GM23338 (cell line): ENCODE data around the gene MTA1. TPM values are rescaled to one million over a fixed set of nuclear protein-coding genes. Genes with fewer than 3 reads are reported as not detected.

ENCODE experiments used
- ATAC-seq: fragments of 200-7000 bp; cut with Tn5 transposase; 3 replicates; pipeline ENCODE4 v1.9.1; 2020
- DNase-seq: peaks from one replicate; pipeline ENCODE4 v3.0.0-alpha.2; 2015; ENCODE audit warnings: low spot score
- H2AFZ ChIP-seq: fragments of 200-600 bp; sonication (generic); 2 replicates; pipeline ENCODE4 v1.8.0; 2016; ENCODE audit warnings: antibody characterized with exemption, mild to moderate bottlenecking, moderate library complexity
- H3F3A ChIP-seq: fragments of 200-600 bp; sonication (generic); replicated peaks from 2 replicates; pipeline ENCODE4 v1.8.0; 2017; ENCODE audit warnings: antibody characterized with exemption, mixed run types, low read depth
- H3K27ac ChIP-seq: fragments of 200-600 bp; sonication (generic); 2 replicates; pipeline ENCODE4 v1.6.1; 2016; ENCODE audit warnings: low read depth
- H3K27me3 ChIP-seq: fragments of 200-600 bp; sonication (generic); 2 replicates; pipeline ENCODE4 v1.8.0; 2016; ENCODE audit warnings: mild to moderate bottlenecking, mixed run types, moderate library complexity; ENCODE audit not compliant: insufficient read depth
- H3K36me3 ChIP-seq: fragments of 200-600 bp; sonication (generic); 2 replicates; pipeline ENCODE4 v1.8.0; 2016; ENCODE audit warnings: mild to moderate bottlenecking; ENCODE audit not compliant: insufficient read depth
- H3K4me1 ChIP-seq: fragments of 200-600 bp; sonication (generic); 2 replicates; pipeline ENCODE4 v1.8.0; 2016; ENCODE audit warnings: mild to moderate bottlenecking, moderate library complexity; ENCODE audit not compliant: insufficient read depth
- H3K4me2 ChIP-seq: fragments of 200-600 bp; sonication (generic); 2 replicates; pipeline ENCODE4 v1.7.1; 2017; ENCODE audit warnings: mixed run types
- H3K4me3 ChIP-seq: fragments of 200-600 bp; sonication (generic); 2 replicates; pipeline ENCODE4 v1.6.1; 2016; ENCODE audit warnings: mixed run types
- H3K79me2 ChIP-seq: fragments of 200-600 bp; sonication (generic); replicated peaks from 2 replicates; pipeline ENCODE4 v1.8.0; 2017; ENCODE audit warnings: mild to moderate bottlenecking; ENCODE audit not compliant: insufficient read depth
- H3K9me2 ChIP-seq: fragments of 200-600 bp; sonication (generic); 2 replicates; pipeline ENCODE4 v1.8.0; 2017; ENCODE audit not compliant: insufficient read depth
- H4K20me1 ChIP-seq: fragments of 200-600 bp; sonication (generic); replicated peaks from 2 replicates; pipeline ENCODE4 v1.8.0; 2017; ENCODE audit warnings: mild to moderate bottlenecking; ENCODE audit not compliant: insufficient read depth
- H3K27ac Mint-ChIP-seq: 2 replicates; pipeline ENCODE4 v1.8.0; 2020; ENCODE audit warnings: inconsistent platforms, mild to moderate bottlenecking, moderate library complexity, mixed read lengths
- H3K27me3 Mint-ChIP-seq: 3 replicates; pipeline ENCODE4 v1.8.0; 2022; ENCODE audit warnings: low read depth, mild to moderate bottlenecking, moderate library complexity, mixed read lengths, inconsistent platforms; ENCODE audit not compliant: insufficient read depth, poor library complexity
- H3K36me3 Mint-ChIP-seq: 3 replicates; pipeline ENCODE4 v1.8.0; 2021; ENCODE audit warnings: low read depth, mild to moderate bottlenecking, inconsistent platforms, moderate library complexity, mixed read lengths
- H3K4me1 Mint-ChIP-seq: 3 replicates; pipeline ENCODE4 v1.8.0; 2020; ENCODE audit warnings: mild to moderate bottlenecking, inconsistent platforms, mixed read lengths
- H3K4me3 Mint-ChIP-seq: 3 replicates; pipeline ENCODE4 v1.8.0; 2021; ENCODE audit warnings: moderate library complexity, mild to moderate bottlenecking, inconsistent platforms, mixed read lengths
- H3K9me3 Mint-ChIP-seq: 3 replicates; pipeline ENCODE4 v1.8.0; 2020; ENCODE audit warnings: moderate library complexity, mild to moderate bottlenecking, inconsistent platforms, mixed read lengths
- CTCF ChIP-seq, 2 experiments: fragments of 200-600 bp in 1 of 2; sonication (generic) in 1 of 2; conservative IDR thresholded peaks; 2 replicates each; pipeline versions ENCODE4 v1.5.1 to v1.6.1; 2016 to 2017; ENCODE audit warnings: antibody characterized with exemption in 2 of 2, low read depth in 2 of 2, mild to moderate bottlenecking in 2 of 2, moderate library complexity in 1 of 2
- EZH2 ChIP-seq: fragments of 200-600 bp; sonication (generic); IDR thresholded peaks from one replicate; pipeline ENCODE4 v1.8.0; 2017; ENCODE audit warnings: antibody characterized with exemption, mild to moderate bottlenecking, low read depth; ENCODE audit not compliant: unreplicated experiment
- NANOG ChIP-seq: IDR thresholded peaks from 2 replicates; pipeline ENCODE4 v1.6.1; 2016; ENCODE audit warnings: antibody characterized with exemption, borderline replicate concordance
- REST ChIP-seq: IDR thresholded peaks from one replicate; pipeline ENCODE4 v1.6.1; 2018; ENCODE audit warnings: antibody characterized with exemption; ENCODE audit not compliant: unreplicated experiment
- STAT1 ChIP-seq: IDR thresholded peaks from one replicate; pipeline ENCODE4 v1.6.1; 2016; ENCODE audit warnings: antibody characterized with exemption; ENCODE audit not compliant: unreplicated experiment
- ZNF114 ChIP-seq: fragments of 250-450 bp; sonication (Bioruptor Pico); IDR thresholded peaks from 2 replicates; pipeline ENCODE4 v1.5.0; 2020; ENCODE audit warnings: mild to moderate bottlenecking, moderate library complexity
- ZNF331 ChIP-seq: fragments of 250-450 bp; sonication (Bioruptor Pico); IDR thresholded peaks from 2 replicates; pipeline ENCODE4 v1.5.0; 2020; ENCODE audit warnings: low read depth, mild to moderate bottlenecking, moderate library complexity
- ZNF462 ChIP-seq: fragments of 250-450 bp; sonication (Bioruptor Pico); IDR thresholded peaks from 2 replicates; pipeline ENCODE4 v1.5.0; 2020; ENCODE audit warnings: mild to moderate bottlenecking, moderate library complexity
- polyA plus RNA-seq: library from polyadenylated mRNA; unstranded; fragments of >200 nt; fragmentation: Nextera tagmentation; extraction: Ambion mirVana; gene quantifications from 2 replicates; pipeline ENCODE4 v1.2.1, GENCODE V29; 2016
- total RNA-seq: library from RNA; depleted of rRNA; stranded (reverse); fragments of >200 nt; shearing (Covaris generic); gene quantifications from 2 replicates; pipeline ENCODE4 v1.2.3, GENCODE V29; 2014

MTA1 gene
- total and polyA plus RNA-seq, 2 experiments from 2014 or later: 53.3 to 126 TPM

GRCh38 chr14:105431256-105431655 is 11.6 kb downstream of the MTA1 start:
- peaks cover 91% of the 10 kb centered on the region for H4K20me1 ChIP-seq
- peaks cover 46% of the 10 kb centered on the region for H3K36me3 Mint-ChIP-seq

GRCh38 chr14:105432657-105433056 is 13.0 kb downstream of the MTA1 start:
- H3K4me1 Mint-ChIP-seq: peaks cover 17% of the 10 kb centered on the region
- H3F3A ChIP-seq: 0 out of 2 replicates have a peak, but pooled peaks cover 2% of the 10 kb centered on the region
- H3K4me2 ChIP-seq: no peak overlapping the region
- H3K27me3 Mint-ChIP-seq: no peaks in the 10 kb centered on the region
- DNase-seq: no peak
- H3K36me3 Mint-ChIP-seq: peaks cover 33% of the 10 kb centered on the region
- no peaks in the 10 kb centered on the region for H3K27me3 ChIP-seq
- H3K79me2 ChIP-seq: peaks cover 98% of the 10 kb centered on the region
- ATAC-seq: no peak; the same call in 2 of the 3 replicates
- no peak overlapping the region for H2AFZ ChIP-seq
- H4K20me1 ChIP-seq: peaks cover 84% of the 10 kb centered on the region
- H3K9me2 ChIP-seq: no peaks in the 10 kb centered on the region
- no peak overlapping the region for H3K4me3 ChIP-seq
- no peak overlapping the region for H3K4me3 Mint-ChIP-seq
- no peaks in the 10 kb centered on the region for H3K9me3 Mint-ChIP-seq
- H3K27ac ChIP-seq: peak overlapping the region; percentile 59
- peak overlapping the region; percentile 67; the same call in 1 of the 2 replicates for H3K27ac Mint-ChIP-seq
- no peaks in the 10 kb centered on the region for H3K36me3 ChIP-seq
- 0 out of 2 replicates have a peak, but pooled peaks cover 3% of the 10 kb centered on the region for H3K4me1 ChIP-seq
- TF ChIP-seq ZNF331 (CRISPR knock-in tag) (no peak), CTCF (conservative IDR thresholded peaks at IDR 0.05; ENCODE audit: low read depth in 2 of 2) (no peak), REST (no peak), EZH2 (no peak), NANOG (no peak), ZNF462 (no peak), STAT1 (no peak), ZNF114 (CRISPR knock-in tag) (no peak)

More at GRCh38 chr14:105431256-105431655, 11.6 kb downstream of the MTA1 start:
- H3K4me1 ChIP-seq: 0 out of 2 replicates have a peak, but pooled peaks cover 3% of the 10 kb centered on the region
- H3K4me1 Mint-ChIP-seq: peaks cover 17% of the 10 kb centered on the region
- H3K9me3 Mint-ChIP-seq: no peaks in the 10 kb centered on the region
- no peaks in the 10 kb centered on the region for H3K9me2 ChIP-seq
- H3K4me2 ChIP-seq: no peak overlapping the region
- no peak for DNase-seq
- H3K27ac Mint-ChIP-seq: no peak overlapping the region
- peaks cover 100% of the 10 kb centered on the region for H3K79me2 ChIP-seq
- no peak overlapping the region for H3K27ac ChIP-seq
- H3K4me3 ChIP-seq: no peak overlapping the region
- peaks cover 2% of the 10 kb centered on the region for H3K27me3 Mint-ChIP-seq
- H2AFZ ChIP-seq: no peak overlapping the region
- no peak for ATAC-seq
- no peak for TF ChIP-seq ZNF114 (CRISPR knock-in tag)
- TF ChIP-seq EZH2: no peak
- no peak for TF ChIP-seq STAT1
- no peaks in the 10 kb centered on the region for H3K27me3 ChIP-seq
- no peaks in the 10 kb centered on the region for H3K36me3 ChIP-seq
- no peak overlapping the region for H3K4me3 Mint-ChIP-seq
- 0 out of 2 replicates have a peak, but pooled peaks cover 2% of the 10 kb centered on the region for H3F3A ChIP-seq
